K562 (cell line): ENCODE results near the gene UBXN11. TPM values are rescaled to one million over a fixed set of nuclear protein-coding genes. Genes with fewer than 3 reads are reported as not detected.

ENCODE experiments used
- ATF2 ChIP-seq: sonication (generic); formaldehyde crosslinking; IDR thresholded peaks from 2 replicates; pipeline ENCODE4 v1.8.1; 2022; ENCODE audit warnings: missing genetic modification reagents
- CHCHD3 ChIP-seq: fragments of 250-450 bp; sonication (Bioruptor Pico); IDR thresholded peaks from 2 replicates; pipeline ENCODE4 v2.1.2; 2022; ENCODE audit warnings: mild to moderate bottlenecking
- ELF2 ChIP-seq: fragments of 250-450 bp; sonication (Bioruptor Pico); IDR thresholded peaks from 2 replicates; pipeline ENCODE4 v1.5.0; 2021; ENCODE audit warnings: mild to moderate bottlenecking
- FIP1L1 ChIP-seq: fragments of 200-400 bp; formaldehyde crosslinking; IDR thresholded peaks from 2 replicates; pipeline ENCODE4 v1.6.1; 2018; ENCODE audit warnings: mild to moderate bottlenecking, low read depth, low read length; ENCODE audit not compliant: poor library complexity, severe bottlenecking
- HNRNPH1 ChIP-seq: fragments of 200-400 bp; formaldehyde crosslinking; optimal IDR thresholded peaks from 2 replicates; pipeline ENCODE3; 2017; ENCODE audit warnings: low read depth, mild to moderate bottlenecking, low read length, moderate library complexity
- HNRNPK ChIP-seq: fragments of 200-400 bp; formaldehyde crosslinking; IDR thresholded peaks from one replicate; pipeline ENCODE4 v1.6.1; 2018; ENCODE audit warnings: mild to moderate bottlenecking, low read depth, low read length; ENCODE audit not compliant: poor library complexity, severe bottlenecking
- MAX ChIP-seq: sonication (generic); formaldehyde crosslinking; IDR thresholded peaks from 2 replicates; pipeline ENCODE4 v1.9.0; 2022; ENCODE audit warnings: mild to moderate bottlenecking, missing genetic modification reagents
- MITF ChIP-seq: IDR thresholded peaks from 2 replicates; pipeline ENCODE4 v1.6.1; 2014; ENCODE audit warnings: antibody characterized with exemption
- MLX ChIP-seq, 2 experiments: fragments of 450-650 bp in 1 of 2; sonication (generic) in 1 of 2; formaldehyde crosslinking; conservative IDR thresholded peaks; 2 replicates each; pipeline versions ENCODE4 v1.4.0 to v1.8.1; 2020 to 2022; ENCODE audit warnings: mild to moderate bottlenecking in 1 of 2, missing genetic modification reagents in 1 of 2
- MXD1 ChIP-seq: fragments of 250-450 bp; sonication (Bioruptor Pico); IDR thresholded peaks from 2 replicates; pipeline ENCODE4 v1.8.0; 2021; ENCODE audit warnings: borderline replicate concordance, mild to moderate bottlenecking, moderate library complexity; ENCODE audit not compliant: poor library complexity, severe bottlenecking
- NR2C1 ChIP-seq, 2 experiments: fragments of 450-650 bp; IDR thresholded peaks; 2 replicates each; pipeline ENCODE4 v1.6.1; 2017; ENCODE audit warnings: mild to moderate bottlenecking in 2 of 2, antibody characterized with exemption in 1 of 2, inconsistent platforms in 1 of 2, missing compliant biosample characterization in 1 of 2, missing genetic modification characterization in 1 of 2
- NUFIP1 ChIP-seq: fragments of 450-650 bp; IDR thresholded peaks from 2 replicates; pipeline ENCODE4 v1.6.1; 2018; ENCODE audit not compliant: partially characterized antibody
- POLR2G ChIP-seq: fragments of 200-400 bp; formaldehyde crosslinking; IDR thresholded peaks from 2 replicates; pipeline ENCODE4 v1.6.1; 2017; ENCODE audit warnings: low read depth, mild to moderate bottlenecking, antibody characterized with exemption, low read length, moderate library complexity
- SAP30 ChIP-seq: fragments of 200-600 bp; sonication (generic); IDR thresholded peaks from 2 replicates; pipeline ENCODE4 v1.6.1; 2012; ENCODE audit warnings: borderline replicate concordance, low read depth, mild to moderate bottlenecking, moderate library complexity, low read length, control low read depth, inconsistent platforms; ENCODE audit not compliant: insufficient read depth, poor library complexity, severe bottlenecking
- TAF1 ChIP-seq: IDR thresholded peaks from 2 replicates; pipeline ENCODE4 v1.6.1; 2011; ENCODE audit warnings: mild to moderate bottlenecking, low read length, moderate library complexity; ENCODE audit not compliant: insufficient read depth, control insufficient read depth, severe bottlenecking; ENCODE audit errors: extremely low read depth
- ZNF3 ChIP-seq: fragments of 250-450 bp; sonication (Bioruptor Pico); IDR thresholded peaks from 2 replicates; pipeline ENCODE4 v1.5.0; 2021; ENCODE audit warnings: mild to moderate bottlenecking, moderate library complexity
- polyA plus RNA-seq, 8 experiments: library from polyadenylated mRNA; depleted of rRNA in 4 of 8; stranded (reverse) in 5 of 8; unstranded in 3 of 8; fragments of >200 nt; fragmentation: Nextera tagmentation in 2 of 8; fragmentation: Illumina TruSeq in 1 of 8; extraction: Ambion mirVana in 2 of 8; extraction: Trizol in 1 of 8; gene quantifications; 2 replicates each; pipeline versions ENCODE4 v1.2.1 to v1.2.3, GENCODE V29; 2011 to 2014; ENCODE audit warnings: inconsistent platforms in 1 of 8, missing spikeins in 1 of 8
- total RNA-seq, 7 experiments: library from RNA; depleted of rRNA in 6 of 7; stranded (reverse); fragments of >200 nt in 6 of 7; fragmentation: Illumina TruSeq in 2 of 7; extraction: Trizol in 2 of 7; gene quantifications; 2 replicates each; pipeline versions ENCODE4 v1.2.1 to v1.2.3, GENCODE V29; 2011 to 2021; ENCODE audit warnings: low replicate concordance in 1 of 7

The UBXN11 gene
- total and polyA plus RNA-seq, 9 of the 15 experiments (the other 6 are each of a cell fraction or from before 2014, with no cell fraction given), result 0.48 to 34.3 (median 11.3) TPM

GRCh38 chr1:26289158-26290059 is 17.0 kb downstream of the UBXN11 start (continued):
- TF ChIP-seq MITF (no peak), ATF2 (CRISPR knock-in tag) (no peak), MXD1 (CRISPR knock-in tag) (no peak), NUFIP1 (no peak), HNRNPK (no peak), NR2C1 (IDR thresholded peaks at IDR 0.05) (no peak), NR2C1 (tag; IDR thresholded peaks at IDR 0.05) (no peak), FIP1L1 (no peak), MAX (CRISPR knock-in tag) (peak; percentile 11; the same call in 1 of the 2 replicates), ZNF3 (no peak), MLX (CRISPR knock-in tag; conservative IDR thresholded peaks at IDR 0.05) (no peak), SAP30 (no peak), POLR2G (0 out of 2 replicates have a peak, but pooled peaks have one; percentile 34), CHCHD3 (CRISPR knock-in tag) (no peak), TAF1 (no peak), HNRNPH1 (no peak), ELF2 (no peak)
